Psoas muscle (tissue), 8 donors: Measurements from ENCODE around the gene CAPN3. TPM values are rescaled to one million over a fixed set of nuclear protein-coding genes. Genes with fewer than 3 reads are reported as not detected.
A peak's percentile ranks its signal among the peaks of the same experiment; 100 is the strongest.

Source experiments
- ATAC-seq, 4 donors: fragments of 200-7000 bp; cut with Tn5 transposase; one replicate each; pipeline ENCODE4 v1.9.1; 2020; ENCODE audit warnings: moderate library complexity in 3 of 4, mild to moderate bottlenecking in 2 of 4
- DNase-seq, 2 donors: peaks; one replicate each; pipeline ENCODE4 v3.0.0-alpha.2; 2020
- H3K27ac ChIP-seq: fragments of 200-600 bp; one replicate; pipeline ENCODE4 v1.8.0; 2022
- H3K27me3 ChIP-seq, 3 donors: fragments of 200-600 bp in 1 of 3; one replicate each; pipeline versions ENCODE4 v1.6.1 to v1.8.0; 2013 to 2022; ENCODE audit warnings: low read length in 2 of 3, mild to moderate bottlenecking in 2 of 3, moderate library complexity in 1 of 3; ENCODE audit not compliant: insufficient read depth in 3 of 3
- H3K36me3 ChIP-seq, 2 donors: fragments of 200-600 bp in 1 of 2; one replicate each; pipeline versions ENCODE4 v1.6.1 to v1.8.0; 2013 to 2022; ENCODE audit warnings: low read depth in 1 of 2, mild to moderate bottlenecking in 1 of 2, moderate library complexity in 1 of 2; ENCODE audit not compliant: insufficient read depth in 1 of 2
- H3K4me1 ChIP-seq: fragments of 200-600 bp; one replicate; pipeline ENCODE4 v1.8.0; 2022
- H3K4me3 ChIP-seq: fragments of 200-600 bp; one replicate; pipeline ENCODE4 v1.8.0; 2022; ENCODE audit warnings: mild to moderate bottlenecking
- H3K9me3 ChIP-seq: fragments of 200-600 bp; one replicate; pipeline ENCODE4 v1.8.0; 2022
- CTCF ChIP-seq: fragments of 200-600 bp; IDR thresholded peaks from one replicate; pipeline ENCODE4 v1.8.0; 2022; ENCODE audit warnings: antibody characterized with exemption
- WGBS, 3 donors: extraction: QIAGEN DNeasy Blood & Tissue Kit; methylation state at CpG; one replicate each; pipeline versions ENCODE4 v1.1.6 to v1.1.7; 2013; 5-methylcytosine and 5-hydroxymethylcytosine counted together
- intact Hi-C, 2 donors: fragments of 100-400 bp; cut with DNase I; formaldehyde crosslinking; loops; one replicate each; pipeline versions ENCODE4 v1.11.0 to v1.14.2; 2022
- polyA plus RNA-seq, 3 donors: library from polyadenylated mRNA; stranded (reverse); fragments of 200-250 nt; gene quantifications; one replicate each; pipeline ENCODE4 v1.2.3, GENCODE V29; 2013
- total RNA-seq, 4 donors: library from RNA; stranded (reverse); fragmentation: NEBNext Ultra II Directional in 2 of 4; extraction: Animal tissue kit (Norgen Biotek cat#: 25700) in 2 of 4; gene quantifications; one replicate each; pipeline versions ENCODE4 v1.2.1 to v1.2.4, GENCODE V29; 2021 to 2023
- donor health status: healthy with polysubstance abuse.
- donor health status: DM: no; HTN: no; CAD: no; lungs with moderate emphysema.
- donor health status: Bipolar disorder and iron deficiency.
- donor health status: healthy.
- donor health status: DM: yes; HTN: yes; CAD: no.
- donor health status: DM: no; HTN: no; CAD: no.
- donor health status: DM: no; HTN: no; CAD: no.
- donor health status: DM: yes; HTN: yes; CAD: no.

The CAPN3 gene
- total and polyA plus RNA-seq, 7 donors, result 114 to 413 (median 216) TPM

GRCh38 chr15:42448281-42448680 is 89.0 kb downstream of the CAPN3 start:
- H3K36me3 ChIP-seq, result peaks cover 13 to 73% of the 10 kb centered on the region in 2 donors
- peak in 3 of 4 donors; percentile 1 to 11 (median 3) for ATAC-seq
- TF ChIP-seq CTCF, result no peak
- H3K9me3 ChIP-seq, result no peaks in the 10 kb centered on the region
- peak overlapping the region; percentile 57 for H3K4me3 ChIP-seq
- H3K27ac ChIP-seq, result peak overlapping the region; percentile 90
- no peak for DNase-seq
- intact Hi-C loops, result no loop called here
- WGBS, 3 donors, result 57 to 77% (median 64%) methylated on average over 6 of the region's 6 CpGs
- peaks cover 66% of the 10 kb centered on the region for H3K4me1 ChIP-seq
- H3K27me3 ChIP-seq, result no peaks in the 10 kb centered on the region

GRCh38 chr15:42449770-42450424 is 90.6 kb downstream of the CAPN3 start:
- TF ChIP-seq CTCF, result no peak
- WGBS, 3 donors, result 34 to 56% (median 40%) methylated on average over 13 of the region's 13 CpGs
- Histone ChIP-seq H3K4me1 (peaks cover 70% of the 10 kb centered on the region), H3K27me3 (no peaks in the 10 kb centered on the region), H3K9me3 (no peaks in the 10 kb centered on the region), H3K4me3 (peak overlapping the region; percentile 57), H3K36me3 (peaks cover 4 to 63% of the 10 kb centered on the region in 2 donors), H3K27ac (peak overlapping the region; percentile 90)
- intact Hi-C loops, result no loop called here
- DNase-seq, result peak; percentile 26 to 67
- peak; percentile 66 to 75 (median 70) for ATAC-seq

- intact Hi-C loops, result no loop called here
- TF ChIP-seq CTCF, result no peak
- Histone ChIP-seq H3K4me1 (peaks cover 73% of the 10 kb centered on the region), H3K9me3 (no peaks in the 10 kb centered on the region), H3K4me3 (peak overlapping the region; percentile 57), H3K27me3 (no peaks in the 10 kb centered on the region), H3K36me3 (peaks cover 4 to 58% of the 10 kb centered on the region in 2 donors), H3K27ac (peak overlapping the region; percentile 90)
- WGBS, 3 donors, result 75 to 91% (median 87%) methylated on average over 4 of the region's 4 CpGs
- no peak for DNase-seq
- no peak for ATAC-seq
Measured at GRCh38 chr15:42450425-42450790, 91.1 kb downstream of the CAPN3 start.

- no peaks in the 10 kb centered on the region for H3K9me3 ChIP-seq
- WGBS, 3 donors, result 92 to 93% (median 92%) methylated on average over 3 of the region's 3 CpGs
- H3K36me3 ChIP-seq, result peaks cover 0 to 30% of the 10 kb centered on the region in 2 donors
- H3K27ac ChIP-seq, result peak overlapping the region; percentile 90
- no peaks in the 10 kb centered on the region for H3K27me3 ChIP-seq
- intact Hi-C loops, result no loop called here
- H3K4me1 ChIP-seq, result peaks cover 63% of the 10 kb centered on the region
- H3K4me3 ChIP-seq, result peak overlapping the region; percentile 61
- no peak for TF ChIP-seq CTCF
- DNase-seq (no peak), ATAC-seq (no peak)
Measured at GRCh38 chr15:42453826-42454225, 94.5 kb downstream of the CAPN3 start.

GRCh38 chr15:42456531-42456930 is 97.2 kb downstream of the CAPN3 start:
- peak overlapping the region; percentile 90 for H3K27ac ChIP-seq
- H3K4me1 ChIP-seq, result peaks cover 47% of the 10 kb centered on the region
- TF ChIP-seq CTCF, result no peak
- no peaks in the 10 kb centered on the region for H3K27me3 ChIP-seq
- intact Hi-C loops, result loop anchor here (5.0 kb wide), 2 partner anchors 34 to 69 kb away; no protein-coding TSS in a partner anchor
- ATAC-seq (peak in 3 of 4 donors; percentile 27 to 65 (median 50)), DNase-seq (no peak)
- peak overlapping the region; percentile 61 for H3K4me3 ChIP-seq
- peaks cover 0 to 11% of the 10 kb centered on the region in 2 donors for H3K36me3 ChIP-seq
- no peaks in the 10 kb centered on the region for H3K9me3 ChIP-seq
